DND-41 (cell line): ENCODE results near the gene LEPR.

Experiments used
- ATAC-seq: fragments of 200-7000 bp; cut with Tn5 transposase; 3 replicates; pipeline ENCODE4 v1.9.1; 2021; ENCODE audit warnings: low read depth; ENCODE audit not compliant: insufficient read depth
- DNase-seq: peaks from one replicate; pipeline ENCODE4 v3.0.0-alpha.2; 2020
- H2AFZ ChIP-seq: 2 replicates; pipeline ENCODE4 v1.6.0; 2012; ENCODE audit warnings: low read depth, low read length
- H3K27ac ChIP-seq: 2 replicates; pipeline ENCODE4 v1.5.1; 2012; ENCODE audit warnings: low read length, inconsistent platforms
- H3K27me3 ChIP-seq: fragments of 200-600 bp; sonication (generic); 2 replicates; pipeline ENCODE4 v1.6.0; 2012; ENCODE audit warnings: low read length, mild to moderate bottlenecking, inconsistent platforms; ENCODE audit not compliant: insufficient read depth, poor library complexity
- H3K36me3 ChIP-seq: 2 replicates; pipeline ENCODE4 v1.5.1; 2012; ENCODE audit warnings: low read length, inconsistent platforms; ENCODE audit not compliant: insufficient read depth
- H3K4me1 ChIP-seq: 2 replicates; pipeline ENCODE4 v1.5.1; 2012; ENCODE audit warnings: mild to moderate bottlenecking, low read length; ENCODE audit not compliant: insufficient read depth
- H3K4me2 ChIP-seq: 2 replicates; pipeline ENCODE4 v1.6.0; 2012; ENCODE audit warnings: mild to moderate bottlenecking, moderate library complexity, low read length, inconsistent platforms; ENCODE audit not compliant: insufficient read depth
- H3K4me3 ChIP-seq, 2 experiments: fragments of 200-600 bp in 1 of 2; shearing (Covaris generic) in 1 of 2; 2 replicates each; pipeline ENCODE4 v1.5.1; 2012 to 2016; ENCODE audit warnings: inconsistent platforms in 2 of 2, low read length in 2 of 2, mild to moderate bottlenecking in 2 of 2, low read depth in 1 of 2, moderate library complexity in 1 of 2
- H3K79me2 ChIP-seq: 2 replicates; pipeline ENCODE4 v1.6.0; 2012; ENCODE audit warnings: low read length, inconsistent platforms; ENCODE audit not compliant: insufficient read depth
- H3K9ac ChIP-seq: 2 replicates; pipeline ENCODE4 v1.6.0; 2012; ENCODE audit warnings: low read depth, mild to moderate bottlenecking, inconsistent platforms, low read length, moderate library complexity
- H3K9me3 ChIP-seq: 2 replicates; pipeline ENCODE4 v1.5.1; 2012; ENCODE audit warnings: low read length, moderate library complexity, mild to moderate bottlenecking, inconsistent platforms; ENCODE audit not compliant: insufficient read depth, severe bottlenecking
- H4K20me1 ChIP-seq: 2 replicates; pipeline ENCODE4 v1.6.0; 2012; ENCODE audit warnings: low read length; ENCODE audit not compliant: insufficient read depth
- CTCF ChIP-seq: IDR thresholded peaks from 2 replicates; pipeline ENCODE4 v1.5.1; 2012; ENCODE audit warnings: borderline replicate concordance, low read length, moderate library complexity, mild to moderate bottlenecking; ENCODE audit not compliant: poor library complexity, severe bottlenecking; ENCODE audit errors: extremely low read depth
- EZH2 ChIP-seq: IDR thresholded peaks from 3 replicates; pipeline ENCODE4 v1.6.1; 2012; ENCODE audit warnings: borderline replicate concordance, low read depth, mild to moderate bottlenecking, moderate library complexity, low read length, inconsistent platforms; ENCODE audit not compliant: severe bottlenecking

LEPR gene

GRCh38 chr1:65399003-65399402 lies 21.5 kb upstream of the LEPR start:
- Histone ChIP-seq H3K27me3 (no peaks in the 10 kb centered on the region), H3K36me3 (peaks cover 10% of the 10 kb centered on the region; the same call in 1 of the 2 replicates), H3K27ac (no peak overlapping the region), H3K4me1 (no peaks in the 10 kb centered on the region), H3K4me3 (no peak overlapping the region), H3K9ac (no peak overlapping the region), H2AFZ (no peak overlapping the region), H3K9me3 (no peaks in the 10 kb centered on the region), H4K20me1 (no peaks in the 10 kb centered on the region), H3K4me2 (no peak overlapping the region), H3K79me2 (no peaks in the 10 kb centered on the region)
- ATAC-seq (no peak), DNase-seq (no peak)
- TF ChIP-seq CTCF (no peak), EZH2 (no peak)

- TF ChIP-seq CTCF (no peak), EZH2 (no peak)
- Histone ChIP-seq H3K9ac (no peak overlapping the region), H3K36me3 (peaks cover 5% of the 10 kb centered on the region; the same call in 1 of the 2 replicates), H2AFZ (no peak overlapping the region), H3K9me3 (no peaks in the 10 kb centered on the region), H3K4me3 (no peak overlapping the region), H3K4me2 (no peak overlapping the region), H3K79me2 (no peaks in the 10 kb centered on the region), H3K4me1 (no peaks in the 10 kb centered on the region), H4K20me1 (no peaks in the 10 kb centered on the region), H3K27me3 (no peaks in the 10 kb centered on the region), H3K27ac (no peak overlapping the region)
- DNase-seq (no peak), ATAC-seq (no peak)
Measured at GRCh38 chr1:65401612-65402011, 18.9 kb upstream of the LEPR start.

GRCh38 chr1:65404941-65405340 lies 15.5 kb upstream of the LEPR start:
- H3K4me3 ChIP-seq = no peak overlapping the region
- H3K9ac ChIP-seq = no peak overlapping the region
- H3K9me3 ChIP-seq = no peaks in the 10 kb centered on the region
- H2AFZ ChIP-seq = no peak overlapping the region
- H3K27ac ChIP-seq = no peak overlapping the region
- ATAC-seq (no peak), DNase-seq (no peak)
- TF ChIP-seq EZH2 (no peak), CTCF (no peak)
- H3K27me3 ChIP-seq = no peaks in the 10 kb centered on the region
- no peak overlapping the region for H3K4me2 ChIP-seq
- no peaks in the 10 kb centered on the region for H3K79me2 ChIP-seq
- H3K4me1 ChIP-seq = no peaks in the 10 kb centered on the region
- no peaks in the 10 kb centered on the region for H4K20me1 ChIP-seq
- H3K36me3 ChIP-seq = peaks cover 5% of the 10 kb centered on the region; the same call in 1 of the 2 replicates

GRCh38 chr1:65407877-65408276 lies 12.6 kb upstream of the LEPR start:
- ATAC-seq = no peak
- TF ChIP-seq CTCF = no peak
- TF ChIP-seq EZH2 = no peak
- H3K4me2 ChIP-seq = no peak overlapping the region

More at GRCh38 chr1:65407877-65408276, 12.6 kb upstream of the LEPR start:
- no peak for DNase-seq
- Histone ChIP-seq H3K9ac (no peak overlapping the region), H3K27me3 (no peaks in the 10 kb centered on the region), H3K9me3 (no peaks in the 10 kb centered on the region), H3K4me3 (no peak overlapping the region), H2AFZ (no peak overlapping the region), H3K4me1 (no peaks in the 10 kb centered on the region), H3K27ac (no peak overlapping the region), H3K79me2 (no peaks in the 10 kb centered on the region), H4K20me1 (no peaks in the 10 kb centered on the region), H3K36me3 (peaks cover 3% of the 10 kb centered on the region; the same call in 1 of the 2 replicates)
